ENCODE data around the gene CMKLR1.

The CMKLR1 gene

DNA sequence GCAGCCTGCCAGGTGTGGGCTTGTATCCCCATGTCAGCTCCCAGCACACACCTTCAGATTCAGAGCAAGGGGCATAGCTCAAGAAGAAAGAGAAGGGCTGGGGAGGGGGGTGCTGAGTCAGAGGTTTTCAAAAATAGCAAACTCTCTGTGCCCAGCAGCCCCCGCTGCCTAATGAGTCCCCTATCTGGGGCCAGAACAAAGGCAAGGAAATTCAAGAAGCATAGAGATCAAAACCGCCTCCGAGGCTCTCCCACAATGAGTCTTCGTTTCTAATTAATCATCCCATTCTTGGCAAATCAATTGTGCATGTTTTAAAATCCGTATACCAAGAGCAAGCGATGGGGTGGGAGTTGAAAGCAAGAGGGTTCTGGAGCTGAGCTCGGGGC lies 19.5 kb upstream of the CMKLR1 start:
- Histone ChIP-seq H3K4me3 (ENCODE audit: low read length) (no peak overlapping the region), H3K36me3 (ENCODE audit: control insufficient read depth, insufficient read depth, low read length) (no peaks in the 10 kb centered on the region), H3K4me1 (ENCODE audit: control insufficient read depth, insufficient read depth, low read length) (no peaks in the 10 kb centered on the region), H3K9ac (ENCODE audit: low read length) (no peak overlapping the region), H3K9me3 (ENCODE audit: control insufficient read depth, low read length) (no peaks in the 10 kb centered on the region), H3K27me3 (ENCODE audit: control insufficient read depth, insufficient read depth, low read length) (no peaks in the 10 kb centered on the region)

DNA sequence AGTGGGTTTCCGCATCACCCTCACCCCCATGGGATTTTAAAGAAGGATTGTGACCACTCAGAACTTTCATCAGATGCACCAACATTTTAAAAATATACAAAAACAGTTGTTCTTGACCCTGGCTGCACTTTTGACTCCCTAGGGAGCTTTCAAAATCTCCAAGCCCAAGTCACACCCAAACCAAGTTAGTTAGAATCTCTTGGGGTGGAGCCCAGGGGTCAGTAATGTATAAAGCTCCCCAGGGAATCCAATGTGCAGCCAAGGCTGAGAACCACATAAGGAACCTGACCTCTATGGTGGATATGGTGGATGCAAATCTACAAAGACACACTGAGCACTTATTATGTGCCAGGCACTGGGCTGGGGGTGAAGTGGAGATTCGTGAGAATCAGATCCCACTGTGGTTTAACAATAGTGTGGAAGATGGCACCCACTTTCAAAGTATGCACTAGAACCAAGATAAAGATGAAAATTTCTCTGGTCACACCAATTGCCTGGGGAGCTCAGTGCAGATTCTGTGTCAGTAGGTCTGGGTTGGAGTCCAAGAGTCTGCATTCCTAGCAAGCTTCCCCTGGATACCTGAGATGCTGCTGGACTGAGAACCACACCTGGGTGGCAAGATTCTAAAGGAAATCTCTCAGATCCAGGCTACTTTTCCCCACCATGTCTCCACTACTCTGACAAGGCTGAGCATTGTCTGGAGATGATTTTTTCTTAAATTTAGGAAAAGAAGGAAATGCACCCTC lies 18.9 kb upstream of the CMKLR1 start:
- no peaks in the 10 kb centered on the region for H3K4me1 ChIP-seq (ENCODE audit: control insufficient read depth, insufficient read depth, low read length)
- H3K36me3 ChIP-seq (ENCODE audit: control insufficient read depth, insufficient read depth, low read length), result no peaks in the 10 kb centered on the region
- H3K9me3 ChIP-seq (ENCODE audit: control insufficient read depth, low read length), result no peaks in the 10 kb centered on the region
- H3K27me3 ChIP-seq (ENCODE audit: control insufficient read depth, insufficient read depth, low read length), result no peaks in the 10 kb centered on the region
- H3K9ac ChIP-seq (ENCODE audit: low read length), result no peak overlapping the region
- no peak overlapping the region for H3K4me3 ChIP-seq (ENCODE audit: low read length)

DNA sequence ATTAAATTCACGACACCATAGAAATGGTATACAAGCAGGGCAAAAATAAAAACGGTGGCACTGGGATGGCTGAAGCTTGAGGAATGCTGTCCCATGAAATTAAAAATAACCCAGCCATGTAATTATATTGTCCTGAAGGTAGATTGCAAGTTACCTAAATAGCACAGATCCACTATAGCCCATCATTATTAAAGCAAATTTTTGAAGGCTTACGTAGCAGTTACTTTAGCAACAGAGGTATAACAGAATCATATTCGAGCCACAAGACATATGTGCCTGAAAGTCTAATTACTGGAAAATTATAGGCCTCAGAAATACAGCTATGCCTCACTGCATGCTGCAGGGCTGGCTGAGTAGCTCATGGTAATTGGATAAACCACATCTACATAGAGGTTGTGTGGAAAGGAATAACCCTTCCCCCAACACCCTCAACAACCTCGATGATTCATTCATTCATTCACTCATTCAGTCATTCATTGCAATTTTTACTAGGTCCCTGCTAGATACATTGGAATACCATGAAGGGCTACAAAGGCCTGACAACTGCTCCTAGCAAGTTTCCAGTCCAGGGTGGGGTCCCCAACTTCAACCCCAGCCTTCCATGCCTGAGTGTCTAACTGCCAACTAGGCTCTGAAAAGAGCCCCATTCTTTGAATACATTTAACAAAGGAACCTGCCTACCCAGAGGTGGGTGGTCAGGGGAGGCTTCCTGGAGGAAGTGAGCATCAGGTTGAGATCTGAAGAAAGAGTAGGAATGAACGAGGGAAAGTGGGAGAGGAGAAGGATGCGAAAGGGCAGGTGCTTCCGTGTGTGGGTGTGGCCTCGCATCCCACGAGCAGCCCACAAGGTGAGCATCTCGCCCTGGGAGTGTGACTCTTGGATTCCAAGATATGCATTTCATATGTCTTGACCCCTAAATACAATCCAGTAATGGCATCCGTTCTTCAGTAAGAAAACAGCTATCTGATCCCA lies 18.0 kb upstream of the CMKLR1 start:
- Histone ChIP-seq H3K9ac (ENCODE audit: low read length) (no peak overlapping the region), H3K27me3 (ENCODE audit: control insufficient read depth, insufficient read depth, low read length) (no peaks in the 10 kb centered on the region), H3K4me1 (ENCODE audit: control insufficient read depth, insufficient read depth, low read length) (no peaks in the 10 kb centered on the region), H3K36me3 (ENCODE audit: control insufficient read depth, insufficient read depth, low read length) (no peaks in the 10 kb centered on the region), H3K9me3 (ENCODE audit: control insufficient read depth, low read length) (no peaks in the 10 kb centered on the region), H3K4me3 (ENCODE audit: low read length) (no peak overlapping the region)

DNA sequence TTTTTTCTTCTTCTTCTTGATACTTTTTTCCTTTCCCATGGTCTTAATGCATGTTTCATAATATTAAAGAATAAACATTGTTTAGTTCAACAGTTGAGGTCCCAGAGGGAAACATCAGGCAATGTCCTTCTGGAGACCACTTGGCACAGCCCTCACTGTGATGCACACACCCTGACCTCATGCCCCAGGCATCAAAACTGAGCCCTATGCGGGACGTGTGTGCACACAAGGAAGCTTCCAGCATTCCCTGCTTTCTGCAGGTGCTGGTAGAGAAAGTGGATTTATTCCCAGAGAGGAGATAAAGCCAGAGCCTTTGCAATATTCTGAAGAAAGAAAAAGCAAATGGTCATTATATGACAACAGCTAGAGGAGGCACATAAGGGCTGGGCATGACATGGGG lies 16.0 kb upstream of the CMKLR1 start:
- H3K36me3 ChIP-seq (ENCODE audit: control insufficient read depth, insufficient read depth, low read length), result no peaks in the 10 kb centered on the region
- H3K27me3 ChIP-seq (ENCODE audit: control insufficient read depth, insufficient read depth, low read length), result no peaks in the 10 kb centered on the region
- H3K9me3 ChIP-seq (ENCODE audit: control insufficient read depth, low read length), result no peaks in the 10 kb centered on the region
- H3K4me1 ChIP-seq (ENCODE audit: control insufficient read depth, insufficient read depth, low read length), result no peaks in the 10 kb centered on the region
- H3K4me3 ChIP-seq (ENCODE audit: low read length), result no peak overlapping the region
- H3K9ac ChIP-seq (ENCODE audit: low read length), result no peak overlapping the region

DNA sequence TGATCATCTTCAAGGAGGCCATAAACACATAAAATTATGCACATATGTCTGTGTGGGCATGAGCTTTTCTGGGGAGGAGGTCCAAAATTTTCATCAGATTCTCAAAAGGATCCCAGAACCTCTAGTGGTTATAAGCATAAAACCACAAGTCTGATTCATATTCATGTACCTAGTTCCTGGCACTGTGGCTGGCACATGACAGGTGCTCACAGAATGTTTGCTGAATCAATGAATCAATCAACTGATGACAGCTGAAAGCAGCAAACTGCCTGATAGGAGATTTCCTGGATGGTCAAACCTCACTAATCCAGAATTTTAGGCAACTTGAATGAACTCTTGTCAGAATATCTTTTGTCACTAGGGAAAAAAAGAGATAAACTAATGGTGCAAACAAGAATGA lies 13.5 kb upstream of the CMKLR1 start:
- no peaks in the 10 kb centered on the region for H3K27me3 ChIP-seq (ENCODE audit: control insufficient read depth, insufficient read depth, low read length)
- no peaks in the 10 kb centered on the region for H3K9me3 ChIP-seq (ENCODE audit: control insufficient read depth, low read length)
- no peaks in the 10 kb centered on the region for H3K36me3 ChIP-seq (ENCODE audit: control insufficient read depth, insufficient read depth, low read length)
- no peak overlapping the region for H3K4me3 ChIP-seq (ENCODE audit: low read length)
- no peak overlapping the region for H3K9ac ChIP-seq (ENCODE audit: low read length)
- no peaks in the 10 kb centered on the region for H3K4me1 ChIP-seq (ENCODE audit: control insufficient read depth, insufficient read depth, low read length)

GRCh38 chr12:108350511-108350910 lies 11.4 kb upstream of the CMKLR1 start:
- Histone ChIP-seq H3K27me3 (ENCODE audit: control insufficient read depth, insufficient read depth, low read length) (no peaks in the 10 kb centered on the region), H3K4me3 (ENCODE audit: low read length) (no peak overlapping the region), H3K36me3 (ENCODE audit: control insufficient read depth, insufficient read depth, low read length) (no peaks in the 10 kb centered on the region), H3K4me1 (ENCODE audit: control insufficient read depth, insufficient read depth, low read length) (no peaks in the 10 kb centered on the region), H3K9me3 (ENCODE audit: control insufficient read depth, low read length) (no peaks in the 10 kb centered on the region), H3K9ac (ENCODE audit: low read length) (no peak overlapping the region)

- no peak overlapping the region for H3K4me3 ChIP-seq (ENCODE audit: low read length)
- H3K27me3 ChIP-seq (ENCODE audit: control insufficient read depth, insufficient read depth, low read length), result no peaks in the 10 kb centered on the region
- no peaks in the 10 kb centered on the region for H3K36me3 ChIP-seq (ENCODE audit: control insufficient read depth, insufficient read depth, low read length)
- H3K9ac ChIP-seq (ENCODE audit: low read length), result no peak overlapping the region
- no peaks in the 10 kb centered on the region for H3K4me1 ChIP-seq (ENCODE audit: control insufficient read depth, insufficient read depth, low read length)
- H3K9me3 ChIP-seq (ENCODE audit: control insufficient read depth, low read length), result no peaks in the 10 kb centered on the region
Measured at GRCh38 chr12:108349278-108349688, 10.2 kb upstream of the CMKLR1 start.

DNA sequence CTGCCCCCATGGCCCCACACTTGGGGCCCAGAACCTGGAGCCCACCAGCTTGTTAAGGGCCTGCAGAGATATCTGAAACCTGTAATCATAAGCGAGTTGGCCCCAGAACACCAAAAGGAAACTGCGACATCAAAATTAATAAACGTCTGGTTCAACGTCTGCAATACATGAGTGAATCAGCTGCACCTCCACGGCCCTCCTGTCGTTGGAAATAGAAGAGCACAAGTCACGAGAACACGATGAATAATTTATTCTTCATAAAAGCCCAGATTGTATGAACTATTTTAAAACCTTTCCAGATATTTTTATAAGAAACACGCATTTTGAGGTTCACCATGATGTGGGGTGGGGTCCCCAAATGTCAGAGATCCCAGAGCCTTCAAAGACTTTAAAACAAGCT lies 9.7 kb upstream of the CMKLR1 start:
- Histone ChIP-seq H3K9me3 (ENCODE audit: control insufficient read depth, low read length) (no peaks in the 10 kb centered on the region), H3K4me1 (ENCODE audit: control insufficient read depth, insufficient read depth, low read length) (no peaks in the 10 kb centered on the region), H3K4me3 (ENCODE audit: low read length) (no peak overlapping the region), H3K9ac (ENCODE audit: low read length) (no peak overlapping the region), H3K27me3 (ENCODE audit: control insufficient read depth, insufficient read depth, low read length) (no peaks in the 10 kb centered on the region), H3K36me3 (ENCODE audit: control insufficient read depth, insufficient read depth, low read length) (no peaks in the 10 kb centered on the region)

- no peaks in the 10 kb centered on the region for H3K36me3 ChIP-seq (ENCODE audit: control insufficient read depth, insufficient read depth, low read length)
- no peaks in the 10 kb centered on the region for H3K27me3 ChIP-seq (ENCODE audit: control insufficient read depth, insufficient read depth, low read length)
- H3K9me3 ChIP-seq (ENCODE audit: control insufficient read depth, low read length), result no peaks in the 10 kb centered on the region
- H3K4me3 ChIP-seq (ENCODE audit: low read length), result no peak overlapping the region
- no peaks in the 10 kb centered on the region for H3K4me1 ChIP-seq (ENCODE audit: control insufficient read depth, insufficient read depth, low read length)
- no peak overlapping the region for H3K9ac ChIP-seq (ENCODE audit: low read length)
Measured at GRCh38 chr12:108346727-108347710, 7.9 kb upstream of the CMKLR1 start.

- Histone ChIP-seq H3K4me3 (ENCODE audit: low read length) (no peak overlapping the region), H3K36me3 (ENCODE audit: control insufficient read depth, insufficient read depth, low read length) (no peaks in the 10 kb centered on the region), H3K27me3 (ENCODE audit: control insufficient read depth, insufficient read depth, low read length) (no peaks in the 10 kb centered on the region), H3K4me1 (ENCODE audit: control insufficient read depth, insufficient read depth, low read length) (no peaks in the 10 kb centered on the region), H3K9me3 (ENCODE audit: control insufficient read depth, low read length) (no peaks in the 10 kb centered on the region), H3K9ac (ENCODE audit: low read length) (no peak overlapping the region)
Measured at GRCh38 chr12:108345716-108346633, 6.9 kb upstream of the CMKLR1 start.

DNA sequence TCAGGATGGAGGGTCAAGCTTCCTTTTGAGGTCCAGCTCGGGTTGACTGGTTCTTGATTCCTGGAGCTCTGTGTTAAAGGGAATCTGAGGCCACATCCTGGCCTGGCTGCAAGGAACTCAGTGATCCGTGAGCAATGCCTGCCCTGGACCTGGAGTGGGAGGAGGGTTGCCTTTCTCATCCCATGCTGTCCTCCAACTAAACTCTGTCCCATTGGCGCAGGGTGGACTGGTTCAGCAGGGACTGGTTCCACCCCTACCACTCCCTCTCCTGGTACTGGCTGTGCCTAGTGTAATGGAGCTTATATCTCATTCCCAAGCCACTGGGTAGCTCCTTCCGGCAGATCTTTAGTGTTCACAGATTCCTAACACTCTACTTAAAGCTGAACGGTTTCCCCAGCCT lies 3.9 kb upstream of the CMKLR1 start:
- Histone ChIP-seq H3K9me3 (ENCODE audit: control insufficient read depth, low read length) (no peaks in the 10 kb centered on the region), H3K9ac (ENCODE audit: low read length) (no peak overlapping the region), H3K27me3 (ENCODE audit: control insufficient read depth, insufficient read depth, low read length) (no peaks in the 10 kb centered on the region), H3K36me3 (ENCODE audit: control insufficient read depth, insufficient read depth, low read length) (no peaks in the 10 kb centered on the region), H3K4me3 (ENCODE audit: low read length) (no peak overlapping the region), H3K4me1 (ENCODE audit: control insufficient read depth, insufficient read depth, low read length) (no peaks in the 10 kb centered on the region)

All from mucosa of stomach (tissue), 1 donor.